Amniotic epithelial cell (primary cell): Measurements from ENCODE around the gene CNN2.

Source experiments
- DNase-seq: peaks from one replicate; pipeline ENCODE4 v3.0.0-alpha.2; 2010; ENCODE audit warnings: low read depth

Gene CNN2

DNA sequence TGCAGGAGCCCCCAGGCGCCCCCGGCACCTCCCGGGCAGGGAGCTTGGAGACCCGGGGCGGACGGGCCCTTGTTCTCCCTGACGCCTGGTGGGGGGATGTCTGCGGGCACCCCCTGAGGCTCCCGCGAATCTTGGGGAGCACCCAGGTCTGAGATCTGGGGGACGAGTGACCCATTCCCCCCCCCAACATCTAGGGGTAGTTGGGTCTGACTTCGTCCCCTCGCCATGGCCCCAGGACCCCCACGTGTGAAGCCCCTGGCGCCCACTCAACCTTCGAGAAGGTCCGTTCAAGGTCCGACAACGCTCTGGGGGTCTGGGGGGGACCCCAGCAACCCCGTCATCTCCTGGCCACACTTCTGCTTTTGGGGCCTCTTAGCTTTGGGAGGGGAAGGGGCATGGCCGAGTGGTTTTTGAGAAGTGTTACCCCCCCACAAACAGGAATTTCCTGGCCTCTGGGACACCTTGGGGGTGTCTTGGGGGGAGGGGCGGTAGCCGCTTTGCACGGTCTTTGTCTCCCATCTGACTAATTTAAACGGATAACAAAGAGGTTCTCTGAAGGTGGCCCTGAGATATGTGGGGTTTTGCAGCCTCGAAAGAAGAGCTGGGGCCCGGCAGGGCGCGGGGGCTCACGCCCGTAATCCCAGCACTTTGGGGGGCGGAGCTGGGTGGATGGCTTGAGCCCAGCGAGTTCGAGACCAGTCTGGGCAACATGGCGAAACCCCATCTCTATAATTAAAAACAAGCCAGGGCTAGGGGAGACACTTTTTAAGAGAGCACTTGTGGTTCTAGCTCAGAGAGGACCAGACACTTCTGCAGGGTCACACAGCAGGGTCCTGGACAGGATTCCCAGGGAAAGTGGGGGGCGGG is 608 bp downstream of the CNN2 start:
- no peak for DNase-seq

DNA sequence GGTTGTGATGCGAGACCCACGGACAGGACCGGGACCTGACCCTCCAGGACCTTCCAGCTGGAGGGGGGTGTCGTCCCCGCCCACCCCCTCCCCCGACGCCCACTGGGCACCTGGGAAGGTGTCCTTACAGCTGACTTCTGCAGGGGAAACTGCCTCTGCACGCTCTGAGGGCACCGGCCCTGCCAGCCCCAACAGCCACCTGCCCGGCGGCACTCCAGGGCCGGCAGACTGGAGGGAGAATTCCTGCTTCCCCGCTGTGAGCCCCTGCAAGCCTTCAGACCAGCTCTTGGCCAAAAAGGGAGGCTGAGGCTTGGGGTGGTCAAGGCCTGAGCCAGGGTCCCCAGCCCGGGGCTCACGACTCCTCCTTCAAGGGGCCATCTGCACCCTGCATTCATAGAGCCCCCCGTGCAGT is 1.2 kb downstream of the CNN2 start:
- DNase-seq = no peak

- DNase-seq = peak; percentile 93
Measured at GRCh38 chr19:1028062-1028926, 1.9 kb downstream of the CNN2 start.

DNA sequence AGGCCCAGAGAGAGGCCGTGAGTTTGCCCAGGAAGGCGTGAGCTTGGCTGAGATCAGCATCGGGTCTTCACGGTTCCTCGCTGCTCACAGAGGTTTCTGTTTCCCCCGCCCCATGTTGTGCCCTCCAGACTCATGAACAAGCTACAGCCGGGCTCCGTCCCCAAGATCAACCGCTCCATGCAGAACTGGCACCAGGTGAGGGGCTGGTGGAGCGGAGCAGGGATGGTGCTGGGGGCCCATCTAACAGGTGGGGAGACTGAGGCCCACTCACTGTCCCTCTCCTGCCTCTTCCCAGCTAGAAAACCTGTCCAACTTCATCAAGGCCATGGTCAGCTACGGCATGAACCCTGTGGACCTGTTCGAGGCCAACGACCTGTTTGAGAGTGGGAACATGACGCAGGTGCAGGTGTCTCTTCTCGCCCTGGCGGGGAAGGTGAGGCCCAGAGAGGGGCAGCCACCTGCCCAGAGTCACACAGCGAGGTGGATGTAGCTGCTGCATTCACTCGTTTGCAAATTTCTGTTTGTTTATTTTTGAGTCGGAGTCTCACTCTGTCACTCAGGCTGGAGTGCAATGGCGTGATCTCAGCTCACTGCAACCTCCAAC is 6.0 kb downstream of the CNN2 start:
- no peak for DNase-seq

GRCh38 chr19:1035998-1036621 is 9.7 kb downstream of the CNN2 start:
- no peak for DNase-seq

DNA sequence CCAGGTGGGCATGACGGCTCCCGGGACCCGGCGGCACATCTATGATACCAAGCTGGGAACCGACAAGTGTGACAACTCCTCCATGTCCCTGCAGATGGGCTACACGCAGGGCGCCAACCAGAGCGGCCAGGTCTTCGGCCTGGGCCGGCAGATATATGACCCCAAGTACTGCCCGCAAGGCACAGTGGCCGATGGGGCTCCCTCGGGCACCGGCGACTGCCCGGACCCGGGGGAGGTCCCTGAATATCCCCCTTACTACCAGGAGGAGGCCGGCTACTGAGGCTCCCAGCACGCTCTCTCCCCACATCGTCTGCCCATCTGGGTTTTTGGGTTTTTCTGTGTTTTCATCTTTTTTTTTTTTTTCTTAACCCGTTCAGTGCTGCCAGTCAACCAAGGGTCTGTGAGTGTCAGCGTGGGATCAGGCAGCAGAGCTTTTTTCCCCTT is 11.2 kb downstream of the CNN2 start:
- no peak for DNase-seq

- DNase-seq = peak; percentile 30
Measured at GRCh38 chr19:1038978-1039645, 12.7 kb downstream of the CNN2 start.

- peak; percentile 96 for DNase-seq
Measured at GRCh38 chr19:1039646-1040475, 13.5 kb downstream of the CNN2 start, which contains the start of gene ABCA7. TSS of gene ABCA7 (plus strand) at chr19:1040107. CDS start at chr19:1041362, 1,255 bp downstream.

GRCh38 chr19:1040476-1041271 is 14.3 kb downstream of the CNN2 start:
- peak; percentile 92 for DNase-seq

DNA sequence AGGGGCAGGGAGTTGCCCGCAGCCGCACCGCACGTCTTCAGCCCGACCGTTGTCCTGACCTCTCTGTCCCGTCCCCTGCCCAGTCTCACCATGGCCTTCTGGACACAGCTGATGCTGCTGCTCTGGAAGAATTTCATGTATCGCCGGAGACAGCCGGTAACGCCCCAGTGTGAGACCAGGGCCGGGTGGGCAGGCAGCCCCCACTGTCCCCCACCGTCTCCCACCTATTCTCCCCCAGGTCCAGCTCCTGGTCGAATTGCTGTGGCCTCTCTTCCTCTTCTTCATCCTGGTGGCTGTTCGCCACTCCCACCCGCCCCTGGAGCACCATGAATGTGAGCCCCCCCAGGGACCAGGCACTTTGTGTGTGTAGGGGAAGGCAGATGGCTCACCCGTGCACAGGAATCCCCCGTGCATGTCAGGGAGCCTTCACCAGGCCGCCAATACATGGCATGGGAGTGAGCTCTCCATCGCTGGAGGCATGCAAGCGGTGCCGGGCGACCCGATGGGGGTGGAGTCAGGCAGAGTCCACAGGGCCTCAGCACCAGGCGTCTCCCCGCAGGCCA is 14.9 kb downstream of the CNN2 start:
- DNase-seq = no peak

DNA sequence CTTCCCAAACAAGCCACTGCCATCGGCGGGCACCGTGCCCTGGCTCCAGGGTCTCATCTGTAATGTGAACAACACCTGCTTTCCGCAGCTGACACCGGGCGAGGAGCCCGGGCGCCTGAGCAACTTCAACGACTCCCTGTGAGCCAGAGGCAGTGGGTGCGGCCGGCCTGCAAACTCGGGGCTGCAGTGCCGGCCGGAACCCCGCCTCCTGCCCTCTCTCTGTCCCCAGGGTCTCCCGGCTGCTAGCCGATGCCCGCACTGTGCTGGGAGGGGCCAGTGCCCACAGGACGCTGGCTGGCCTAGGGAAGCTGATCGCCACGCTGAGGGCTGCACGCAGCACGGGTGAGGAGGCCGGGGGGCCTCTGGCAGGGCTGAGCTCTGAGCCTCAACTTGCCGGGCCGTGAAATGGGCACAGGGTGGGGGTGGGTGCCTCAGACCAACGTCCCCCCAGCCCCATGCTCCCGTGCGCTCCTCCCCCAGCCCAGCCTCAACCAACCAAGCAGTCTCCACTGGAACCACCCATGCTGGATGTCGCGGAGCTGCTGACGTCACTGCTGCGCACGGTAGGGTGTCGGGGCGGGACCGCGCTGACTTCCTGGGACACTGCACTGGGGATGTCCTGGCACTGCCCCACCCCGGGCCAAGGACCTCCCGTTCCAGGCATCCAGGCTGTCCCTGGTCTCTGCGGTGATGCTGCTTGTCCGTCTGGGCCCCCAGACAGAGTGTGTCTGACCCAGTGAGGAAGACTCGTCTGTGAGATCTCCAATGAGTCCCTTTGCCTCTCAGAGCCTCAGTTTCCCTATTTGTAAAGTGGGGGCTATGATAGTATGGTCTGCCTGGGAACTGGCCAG is 15.7 kb downstream of the CNN2 start:
- no peak for DNase-seq

GRCh38 chr19:1042689-1043511 is 16.5 kb downstream of the CNN2 start:
- DNase-seq = no peak

- DNase-seq = no peak
Measured at GRCh38 chr19:1045247-1045603, 18.8 kb downstream of the CNN2 start.

GRCh38 chr19:1046117-1046626 is 19.8 kb downstream of the CNN2 start:
- DNase-seq = no peak

DNA sequence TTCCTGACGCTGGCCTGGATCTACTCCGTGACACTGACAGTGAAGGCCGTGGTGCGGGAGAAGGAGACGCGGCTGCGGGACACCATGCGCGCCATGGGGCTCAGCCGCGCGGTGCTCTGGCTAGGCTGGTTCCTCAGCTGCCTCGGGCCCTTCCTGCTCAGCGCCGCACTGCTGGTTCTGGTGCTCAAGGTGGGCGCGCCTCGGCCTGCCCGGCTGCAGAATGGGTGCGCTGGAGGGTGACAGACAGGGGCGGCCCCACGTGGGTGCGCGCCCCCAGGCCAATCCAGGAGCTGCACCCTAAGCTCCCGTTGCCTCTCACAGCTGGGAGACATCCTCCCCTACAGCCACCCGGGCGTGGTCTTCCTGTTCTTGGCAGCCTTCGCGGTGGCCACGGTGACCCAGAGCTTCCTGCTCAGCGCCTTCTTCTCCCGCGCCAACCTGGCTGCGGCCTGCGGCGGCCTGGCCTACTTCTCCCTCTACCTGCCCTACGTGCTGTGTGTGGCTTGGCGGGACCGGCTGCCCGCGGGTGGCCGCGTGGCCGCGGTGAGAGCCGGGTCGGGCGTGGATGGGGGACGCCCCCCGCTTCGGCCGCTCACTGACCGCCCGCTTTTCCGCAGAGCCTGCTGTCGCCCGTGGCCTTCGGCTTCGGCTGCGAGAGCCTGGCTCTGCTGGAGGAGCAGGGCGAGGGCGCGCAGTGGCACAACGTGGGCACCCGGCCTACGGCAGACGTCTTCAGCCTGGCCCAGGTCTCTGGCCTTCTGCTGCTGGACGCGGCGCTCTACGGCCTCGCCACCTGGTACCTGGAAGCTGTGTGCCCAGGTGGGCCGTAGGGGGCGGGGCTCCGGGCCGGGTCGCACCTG is 20.7 kb downstream of the CNN2 start:
- no peak for DNase-seq

GRCh38 chr19:1047696-1048147 is 21.3 kb downstream of the CNN2 start:
- DNase-seq = no peak
